GM13977 (cell line): Measurements from ENCODE around the gene ADCY2.

Source experiments
- DNase-seq: peaks from one replicate; pipeline ENCODE4 v3.0.0; 2012; ENCODE audit warnings: low spot score
- in situ Hi-C: fragments of 300-500 bp; cut with MboI; formaldehyde crosslinking; loops from one replicate; pipeline ENCODE4 v1.12.0; 2022; ENCODE audit warnings: low sequenced_read_pairs, low pct_unique_long_range_greater_than_20kb, mixed read lengths, inconsistent platforms; ENCODE audit not compliant: unreplicated experiment
- TF ChIP-seq, protein P1 (sequence below): IDR thresholded peaks from 2 replicates; pipeline ENCODE4 v1.5.1; 2012; ENCODE audit warnings: mild to moderate bottlenecking, control low read depth; ENCODE audit not compliant: insufficient read depth; ENCODE audit errors: extremely low read depth, missing control alignments

Gene ADCY2

DNA sequence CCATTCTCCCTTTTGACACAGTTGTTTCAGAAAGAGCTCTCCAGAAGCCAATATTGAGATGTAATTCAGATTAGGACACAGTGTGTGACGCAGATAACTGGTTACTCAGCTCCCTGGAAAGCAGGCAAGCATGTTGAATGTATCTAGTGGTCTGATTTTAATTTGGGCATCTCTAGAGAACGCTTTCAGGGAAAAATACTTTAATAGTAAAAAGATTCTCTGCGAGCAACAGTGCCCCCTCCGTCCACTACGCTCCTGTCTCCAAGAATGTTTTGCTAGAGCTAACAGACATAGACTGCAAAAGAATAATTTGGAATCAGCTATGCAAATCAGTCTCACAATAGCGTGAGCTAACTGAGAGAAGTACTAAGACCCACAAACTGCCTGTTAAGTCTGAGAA lies 431.7 kb downstream of the ADCY2 start:
- TF ChIP-seq, protein P1, sequence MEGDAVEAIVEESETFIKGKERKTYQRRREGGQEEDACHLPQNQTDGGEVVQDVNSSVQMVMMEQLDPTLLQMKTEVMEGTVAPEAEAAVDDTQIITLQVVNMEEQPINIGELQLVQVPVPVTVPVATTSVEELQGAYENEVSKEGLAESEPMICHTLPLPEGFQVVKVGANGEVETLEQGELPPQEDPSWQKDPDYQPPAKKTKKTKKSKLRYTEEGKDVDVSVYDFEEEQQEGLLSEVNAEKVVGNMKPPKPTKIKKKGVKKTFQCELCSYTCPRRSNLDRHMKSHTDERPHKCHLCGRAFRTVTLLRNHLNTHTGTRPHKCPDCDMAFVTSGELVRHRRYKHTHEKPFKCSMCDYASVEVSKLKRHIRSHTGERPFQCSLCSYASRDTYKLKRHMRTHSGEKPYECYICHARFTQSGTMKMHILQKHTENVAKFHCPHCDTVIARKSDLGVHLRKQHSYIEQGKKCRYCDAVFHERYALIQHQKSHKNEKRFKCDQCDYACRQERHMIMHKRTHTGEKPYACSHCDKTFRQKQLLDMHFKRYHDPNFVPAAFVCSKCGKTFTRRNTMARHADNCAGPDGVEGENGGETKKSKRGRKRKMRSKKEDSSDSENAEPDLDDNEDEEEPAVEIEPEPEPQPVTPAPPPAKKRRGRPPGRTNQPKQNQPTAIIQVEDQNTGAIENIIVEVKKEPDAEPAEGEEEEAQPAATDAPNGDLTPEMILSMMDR, result no peak
- DNase-seq, result no peak
- in situ Hi-C loops, result no loop called here

DNA sequence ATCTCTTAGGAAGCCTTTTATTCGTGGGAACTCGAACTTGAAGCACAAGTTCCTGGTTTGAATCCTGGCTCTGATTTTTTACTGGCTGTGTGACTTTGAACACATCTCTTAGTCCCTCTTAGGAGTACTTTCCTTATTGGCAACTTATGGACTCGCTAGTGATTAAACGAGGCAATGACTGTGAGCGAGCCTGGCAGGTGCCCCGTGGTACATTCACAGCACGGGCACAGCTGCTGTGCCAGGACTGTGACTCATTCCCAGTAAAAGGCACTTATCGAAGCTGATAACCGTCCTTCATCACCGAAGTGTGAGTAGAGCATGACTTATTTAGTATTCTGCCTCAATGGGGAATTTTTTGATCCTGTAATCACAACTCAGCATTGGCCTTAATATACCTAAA lies 432.3 kb downstream of the ADCY2 start:
- in situ Hi-C loops, result no loop called here
- TF ChIP-seq, protein P1, result no peak
- no peak for DNase-seq

DNA sequence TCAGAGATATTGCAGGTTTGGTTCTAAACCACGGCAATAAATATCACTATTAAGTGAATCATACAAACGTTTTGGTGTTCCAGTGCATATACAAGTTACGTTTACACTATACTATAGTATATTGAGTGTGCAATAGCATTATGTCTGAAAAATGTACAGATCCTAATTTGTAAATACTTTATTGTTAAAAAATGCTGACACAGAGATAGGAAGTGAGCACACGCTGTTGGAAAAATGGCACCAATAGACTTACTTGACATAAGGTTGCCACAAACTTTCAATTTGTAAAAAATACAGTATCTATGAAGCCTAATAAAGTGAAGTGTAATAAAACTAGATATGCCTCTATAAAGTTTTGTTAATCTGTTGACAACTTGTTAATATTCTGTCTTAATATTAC lies 439.0 kb downstream of the ADCY2 start:
- DNase-seq, result no peak
- in situ Hi-C loops, result no loop called here
- TF ChIP-seq, protein P1, result no peak

DNA sequence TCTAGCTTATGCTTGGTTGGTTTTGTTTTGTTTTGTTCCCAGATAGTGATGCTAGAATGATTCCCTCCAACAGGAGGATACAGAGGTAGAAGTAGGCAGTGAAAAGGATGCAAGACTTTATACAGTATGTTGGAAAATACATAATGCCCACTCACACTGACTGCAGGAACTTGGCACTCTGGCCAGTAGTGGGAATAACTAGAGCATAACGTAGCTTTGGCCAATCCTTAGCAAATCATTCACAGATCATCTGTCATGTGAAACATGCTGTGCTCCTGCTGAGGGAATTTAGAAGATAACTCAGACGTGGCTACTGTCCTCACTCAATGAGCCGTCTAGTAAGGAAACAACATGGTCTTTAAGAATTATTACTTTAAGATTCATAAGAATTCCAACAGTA lies 441.5 kb downstream of the ADCY2 start:
- in situ Hi-C loops, result no loop called here
- TF ChIP-seq, protein P1, result no peak
- no peak for DNase-seq

DNA sequence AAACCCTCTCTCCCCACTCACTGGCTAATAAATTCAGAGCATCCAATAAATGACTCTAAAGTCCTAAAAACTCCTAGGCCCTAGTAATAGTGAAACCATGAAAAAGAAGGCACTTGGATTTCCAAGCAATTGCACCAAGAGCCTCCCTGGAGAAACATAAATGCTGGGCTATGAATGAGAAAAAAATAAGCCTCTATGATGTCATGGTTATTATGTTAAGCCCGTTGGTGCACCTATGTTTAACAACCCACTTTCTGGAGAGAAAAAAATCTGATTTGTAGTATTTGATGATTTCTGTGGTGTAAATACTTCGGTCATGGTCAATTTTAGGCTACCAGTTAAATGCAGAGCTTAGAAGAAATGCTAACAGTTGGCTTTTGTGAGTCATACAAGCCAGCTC lies 446.6 kb downstream of the ADCY2 start:
- no peak for DNase-seq
- in situ Hi-C loops, result no loop called here
- TF ChIP-seq, protein P1, result no peak

DNA sequence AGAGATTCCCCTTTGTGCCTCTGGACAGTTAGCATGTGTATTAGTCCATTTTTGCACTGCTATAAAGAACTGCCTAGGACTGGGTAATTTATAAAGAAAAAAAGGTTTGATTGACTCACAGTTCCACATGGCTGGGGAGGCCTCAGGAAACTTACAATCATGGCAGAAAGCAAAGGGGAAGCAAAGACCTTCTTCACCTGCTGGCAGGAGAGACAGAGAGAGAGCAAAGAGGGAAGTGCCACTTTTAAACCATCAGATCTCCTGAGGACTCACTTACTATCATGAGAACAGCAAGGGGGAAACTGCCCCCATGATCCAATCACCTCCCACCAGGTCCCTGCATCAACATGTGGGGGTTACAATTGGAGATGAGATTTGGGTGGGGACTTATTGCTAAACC lies 449.0 kb downstream of the ADCY2 start:
- TF ChIP-seq, protein P1, result no peak
- in situ Hi-C loops, result no loop called here

DNA sequence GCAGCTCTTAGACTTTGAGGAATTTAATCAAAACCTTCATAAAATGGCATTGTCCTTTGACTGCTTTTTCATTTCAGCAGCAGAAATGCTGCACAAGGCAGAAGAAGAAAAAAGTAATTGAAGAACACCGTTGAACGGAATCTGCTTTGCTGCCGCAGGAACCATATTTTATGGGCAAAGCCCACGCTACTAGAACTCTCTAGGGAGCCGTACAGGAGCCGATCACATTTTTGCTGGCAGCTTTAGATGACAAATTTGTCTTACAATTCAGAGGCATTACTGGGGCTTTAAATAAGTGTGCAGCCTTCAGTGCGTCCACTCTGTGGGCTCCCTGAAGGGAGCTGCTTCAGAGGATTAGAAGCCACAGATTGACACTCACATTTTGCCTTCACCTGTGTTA lies 449.6 kb downstream of the ADCY2 start:
- in situ Hi-C loops, result no loop called here

More for the DNA sequence above, 449.0 kb downstream of the ADCY2 start:
- no peak for DNase-seq

More for the DNA sequence above, 449.6 kb downstream of the ADCY2 start:
- TF ChIP-seq, protein P1, result no peak
- DNase-seq, result no peak
